Retinal pigment epithelial cell (primary cell): Measurements from ENCODE around the gene IL17RD.

Source experiments
- DNase-seq: peaks from one replicate; pipeline ENCODE4 v3.0.0-alpha.2; 2010; ENCODE audit warnings: low read depth
- H3K4me3 ChIP-seq: 2 replicates; pipeline ENCODE4 v1.5.1; 2011; ENCODE audit warnings: mild to moderate bottlenecking, low read length, control low read depth, moderate library complexity
- CTCF ChIP-seq: conservative IDR thresholded peaks from 2 replicates; pipeline ENCODE4 v1.5.1; 2011; ENCODE audit warnings: low read depth, low read length, control low read depth, inconsistent platforms

IL17RD gene

GRCh38 chr3:57082481-57082880, 82.7 kb downstream of the IL17RD start:
- no peak overlapping the region for H3K4me3 ChIP-seq
- TF ChIP-seq CTCF: no peak
- no peak for DNase-seq

DNA sequence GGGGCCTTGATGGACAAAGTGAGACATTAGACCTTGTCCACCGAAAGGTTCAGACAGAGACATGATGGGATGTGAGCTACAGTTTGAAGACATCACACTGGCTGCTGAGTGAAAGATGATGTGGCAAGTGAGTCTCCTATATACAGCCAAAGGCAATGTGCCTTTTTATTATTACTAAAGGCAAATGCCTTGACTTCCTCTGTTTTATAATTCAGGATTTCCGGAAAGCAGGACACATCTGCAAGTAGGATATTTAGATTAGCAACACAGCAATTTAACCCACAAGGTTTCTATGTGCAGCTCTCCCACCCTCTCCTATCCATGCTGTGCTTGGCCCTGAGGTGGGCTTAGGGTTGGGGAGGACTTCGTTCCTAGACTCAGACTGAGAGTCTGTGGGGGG, 84.0 kb downstream of the IL17RD start:
- H3K4me3 ChIP-seq: no peak overlapping the region
- DNase-seq: no peak
- TF ChIP-seq CTCF: no peak

GRCh38 chr3:57080171-57080570, 85.0 kb downstream of the IL17RD start:
- H3K4me3 ChIP-seq: no peak overlapping the region
- no peak for DNase-seq
- TF ChIP-seq CTCF: no peak

- peak overlapping the region; percentile 58 for H3K4me3 ChIP-seq
Measured at GRCh38 chr3:57079474-57079831, 85.7 kb downstream of the IL17RD start.

DNA sequence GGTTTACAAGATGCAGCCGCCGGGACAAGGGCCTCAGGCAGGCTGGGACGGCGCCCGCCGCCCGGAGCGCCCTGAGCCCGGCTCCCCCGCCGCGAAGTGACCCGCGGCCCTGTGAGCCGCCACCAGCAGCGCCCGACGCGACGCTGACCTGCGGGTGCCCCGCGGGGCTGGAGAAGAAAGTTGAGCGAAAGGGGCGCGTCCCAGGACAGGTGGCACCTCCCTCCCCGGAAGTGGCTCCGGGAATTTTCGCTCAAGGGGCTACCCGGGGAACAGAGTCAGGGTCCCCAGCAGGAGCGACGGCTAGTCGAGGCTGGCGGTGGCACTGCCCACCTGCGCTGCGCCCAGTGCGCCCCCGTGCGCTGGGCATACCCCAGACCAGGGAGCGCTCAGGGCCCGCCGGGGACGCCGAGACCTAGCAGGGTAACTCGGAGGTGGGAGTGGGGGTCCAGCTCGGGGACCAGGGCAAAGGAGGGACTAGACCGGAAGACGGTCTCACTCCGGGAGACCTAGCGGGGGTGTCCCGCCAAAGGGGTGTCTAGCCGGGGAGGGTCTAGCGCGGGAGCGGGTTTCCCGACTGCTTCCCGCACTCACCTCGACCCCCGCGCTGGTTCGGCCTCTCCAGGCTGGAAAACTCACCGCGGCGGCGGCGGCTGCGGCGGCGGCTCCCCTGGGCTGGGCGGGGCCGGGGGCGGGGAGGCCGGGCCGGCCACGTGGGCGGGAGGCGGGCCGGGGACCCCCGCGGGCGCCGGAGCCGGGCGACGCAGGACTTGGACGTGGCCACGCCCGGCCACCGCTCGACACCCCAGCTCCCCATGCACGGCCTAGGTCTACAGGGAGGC, 86.3 kb downstream of the IL17RD start:
- peak; percentile 38 for TF ChIP-seq CTCF
- no peak for DNase-seq
- peak overlapping the region; percentile 86 for H3K4me3 ChIP-seq

More at GRCh38 chr3:57079474-57079831, 85.7 kb downstream of the IL17RD start:
- no peak for TF ChIP-seq CTCF
- DNase-seq: no peak

DNA sequence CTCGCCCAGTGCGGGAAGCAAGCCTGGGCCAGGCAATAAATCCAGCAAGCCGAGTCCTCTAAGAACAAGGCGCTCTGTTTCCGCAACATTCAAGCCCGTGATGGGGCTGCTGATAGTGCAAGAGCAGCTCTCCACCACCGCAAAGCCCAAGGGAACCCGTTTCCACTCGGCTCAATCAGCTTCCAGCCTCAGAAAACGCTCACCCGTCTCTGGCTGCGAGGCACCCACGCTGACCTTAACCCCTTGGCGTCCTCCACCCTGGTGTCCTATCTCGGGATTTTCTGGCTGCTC, 86.9 kb downstream of the IL17RD start:
- TF ChIP-seq CTCF: no peak
- H3K4me3 ChIP-seq: peak overlapping the region; percentile 86
- DNase-seq: no peak

- DNase-seq: no peak
- peak overlapping the region; percentile 86 for H3K4me3 ChIP-seq
- no peak for TF ChIP-seq CTCF
Measured at GRCh38 chr3:57077630-57078343, 87.4 kb downstream of the IL17RD start.
